Naive thymus-derived CD4-positive, alpha-beta T cell (primary cell): ENCODE data around the gene MMP23B. TPM values are rescaled to one million over a fixed set of nuclear protein-coding genes. Genes with fewer than 3 reads are reported as not detected.
A peak's percentile ranks its signal among the peaks of the same experiment; 100 is the strongest.
"Not testable (repeated sequence)": the region's sequence is repeated elsewhere in the genome, so short reads cannot be mapped to it uniquely, and the experiment has no call there.

Experiments
- ATAC-seq: fragments of 150-1000 bp; cut with Tn5 transposase; 2 replicates; pipeline ENCODE4 v1.10.0; 2021; ENCODE audit warnings: mild to moderate bottlenecking, moderate library complexity
- CTCF ChIA-PET: fragments of 350-600 bp; sonication (Branson Sonifier 250); formaldehyde crosslinking; loops from one replicate; lab custom pipeline; 2021; ENCODE audit warnings: antibody characterized with exemption; lab: Charles Lee
- POLR2A ChIA-PET: fragments of 350-600 bp; sonication (Branson Sonifier 250); formaldehyde crosslinking; loops from one replicate; lab custom pipeline; 2021; ENCODE audit warnings: antibody characterized with exemption, inconsistent platforms; lab: Charles Lee
- DNase-seq, 9 donors: peaks; one replicate each; pipeline versions ENCODE4 v3.0.0 to v3.0.0-alpha.2; 2020 to 2022; ENCODE audit warnings: mixed read lengths in 1 of 9
- H3K27ac ChIP-seq: one replicate; pipeline ENCODE4 v1.7.0; 2013; ENCODE audit warnings: mild to moderate bottlenecking, low read depth, low read length, moderate library complexity
- H3K27me3 ChIP-seq, 2 donors: one replicate each; pipeline ENCODE4 v1.7.0; 2013; ENCODE audit warnings: low read length in 2 of 2, mild to moderate bottlenecking in 2 of 2, moderate library complexity in 2 of 2; ENCODE audit not compliant: control insufficient read depth in 2 of 2, insufficient read depth in 2 of 2
- H3K36me3 ChIP-seq, 3 experiments: 1 replicate in 2 of 3; 2 replicates in 1 of 3; pipeline ENCODE4 v1.7.0; 2013; ENCODE audit warnings: low read length in 3 of 3, mild to moderate bottlenecking in 3 of 3, moderate library complexity in 1 of 3; ENCODE audit not compliant: insufficient read depth in 3 of 3, control insufficient read depth in 2 of 3
- H3K4me1 ChIP-seq, 2 donors: one replicate each; pipeline ENCODE4 v1.7.0; 2013; ENCODE audit warnings: low read length in 2 of 2, mild to moderate bottlenecking in 2 of 2, moderate library complexity in 1 of 2; ENCODE audit not compliant: control insufficient read depth in 2 of 2, insufficient read depth in 2 of 2
- H3K4me3 ChIP-seq: 2 replicates; pipeline ENCODE4 v1.7.0; 2013; ENCODE audit warnings: mild to moderate bottlenecking, low read length
- H3K9me3 ChIP-seq, 3 experiments: 1 replicate in 2 of 3; 2 replicates in 1 of 3; pipeline ENCODE4 v1.7.0; 2013; ENCODE audit warnings: low read length in 3 of 3; ENCODE audit not compliant: control insufficient read depth in 2 of 3
- H3K27ac Mint-ChIP-seq, 9 donors: one replicate each; pipeline ENCODE4 v1.8.0; 2020 to 2022; ENCODE audit warnings: mixed read lengths in 9 of 9, mild to moderate bottlenecking in 8 of 9, moderate library complexity in 5 of 9, inconsistent platforms in 2 of 9
- H3K27me3 Mint-ChIP-seq, 5 donors: one replicate each; pipeline ENCODE4 v1.8.0; 2021 to 2022; ENCODE audit warnings: mixed read lengths in 5 of 5, mild to moderate bottlenecking in 1 of 5
- H3K36me3 Mint-ChIP-seq, 5 donors: one replicate each; pipeline ENCODE4 v1.8.0; 2020 to 2022; ENCODE audit warnings: mixed read lengths in 5 of 5, mild to moderate bottlenecking in 3 of 5, inconsistent platforms in 1 of 5
- H3K4me1 Mint-ChIP-seq, 7 donors: one replicate each; pipeline ENCODE4 v1.8.0; 2020 to 2022; ENCODE audit warnings: mixed read lengths in 7 of 7, mild to moderate bottlenecking in 3 of 7, inconsistent platforms in 1 of 7
- H3K4me3 Mint-ChIP-seq, 10 donors: one replicate each; pipeline ENCODE4 v1.8.0; 2020 to 2022; ENCODE audit warnings: mild to moderate bottlenecking in 10 of 10, mixed read lengths in 10 of 10, moderate library complexity in 6 of 10, inconsistent platforms in 2 of 10
- H3K9me3 Mint-ChIP-seq, 11 donors: one replicate each; pipeline ENCODE4 v1.8.0; 2020 to 2022; ENCODE audit warnings: mixed read lengths in 11 of 11, mild to moderate bottlenecking in 4 of 11, inconsistent platforms in 1 of 11, moderate library complexity in 1 of 11
- intact Hi-C, 2 donors: fragments of 100-400 bp; cut with micrococcal nuclease; formaldehyde crosslinking; loops; one replicate each; pipeline ENCODE4 v1.15.1; 2023
- polyA plus RNA-seq, 2 donors: library from polyadenylated mRNA; unstranded; fragments of 300-500 nt; fragmentation: Illumina TruSeq; gene quantifications; one replicate each; pipeline ENCODE4 v1.2.3, GENCODE V29; 2021
- total RNA-seq, 6 experiments: library from RNA in 5 of 6; stranded (reverse) in 5 of 6; gene quantifications; 1 replicate in 5 of 6; 2 replicates in 1 of 6; pipeline ENCODE4 v1.2.3 and lab custom pipeline; 2021 to 2026

MMP23B gene
- total and polyA plus RNA-seq, 7 experiments from 2014 or later = 2.7 to 12.8 (median 4.2) TPM; not detected in 2

DNA sequence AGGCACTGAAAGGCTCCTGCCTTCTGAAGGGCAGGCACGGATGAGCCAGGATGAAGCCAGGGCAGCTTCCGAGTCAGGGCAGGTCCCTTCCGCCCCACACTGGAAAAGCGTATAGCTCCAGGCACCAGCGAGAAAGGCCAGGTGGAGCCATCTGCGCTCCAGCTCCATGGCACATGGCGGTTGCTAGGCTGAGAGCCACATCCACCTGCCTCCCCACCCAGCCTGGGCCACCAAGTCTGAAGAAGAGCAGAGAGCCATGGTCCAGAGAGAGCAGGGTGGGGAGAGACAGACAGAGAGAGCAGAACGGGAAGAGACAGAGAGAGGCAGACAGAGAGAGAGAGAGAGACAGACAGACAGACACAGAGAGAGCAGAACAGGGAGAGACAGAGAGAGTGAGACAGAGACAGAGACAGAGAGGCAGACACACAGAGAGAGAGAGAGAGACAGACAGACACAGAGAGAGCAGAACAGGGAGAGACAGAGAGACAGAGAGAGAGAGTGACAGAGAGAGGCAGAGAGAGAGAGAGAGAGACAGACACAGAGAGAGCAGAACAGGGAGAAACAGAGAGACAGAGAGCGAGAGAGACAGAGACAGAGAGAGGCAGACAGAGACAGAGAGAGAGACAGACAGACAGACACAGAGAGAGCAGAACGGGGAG lies 37.2 kb upstream of the MMP23B start:
- H3K4me3 ChIP-seq = no peak overlapping the region
- H3K27me3 ChIP-seq = peaks cover 0 to 4% of the 10 kb centered on the region in 2 donors
- ChIA-PET POLR2A (interaction anchor here (1.1 to 1.2 kb wide), 2 partner anchors 18 to 19 kb away, joined by 3 read pairs; no protein-coding TSS in a partner anchor), CTCF (no interaction called here)
- Mint-ChIP-seq H3K9me3 (peaks cover 0 to 2% (median 0%) of the 10 kb centered on the region in 11 donors), H3K4me1 (peaks cover 0 to 10% (median 5%) of the 10 kb centered on the region in 7 donors), H3K27ac (no peak overlapping the region), H3K4me3 (no peak overlapping the region), H3K36me3 (no peaks in the 10 kb centered on the region), H3K27me3 (peaks cover 0 to 8% (median 0%) of the 10 kb centered on the region in 5 donors)
- no peaks in the 10 kb centered on the region for H3K4me1 ChIP-seq
- intact Hi-C loops = no loop called here
- H3K36me3 ChIP-seq = no peaks in the 10 kb centered on the region
- ATAC-seq = no peak
- no peak overlapping the region for H3K27ac ChIP-seq
- no peaks in the 10 kb centered on the region for H3K9me3 ChIP-seq
- no peak for DNase-seq

DNA sequence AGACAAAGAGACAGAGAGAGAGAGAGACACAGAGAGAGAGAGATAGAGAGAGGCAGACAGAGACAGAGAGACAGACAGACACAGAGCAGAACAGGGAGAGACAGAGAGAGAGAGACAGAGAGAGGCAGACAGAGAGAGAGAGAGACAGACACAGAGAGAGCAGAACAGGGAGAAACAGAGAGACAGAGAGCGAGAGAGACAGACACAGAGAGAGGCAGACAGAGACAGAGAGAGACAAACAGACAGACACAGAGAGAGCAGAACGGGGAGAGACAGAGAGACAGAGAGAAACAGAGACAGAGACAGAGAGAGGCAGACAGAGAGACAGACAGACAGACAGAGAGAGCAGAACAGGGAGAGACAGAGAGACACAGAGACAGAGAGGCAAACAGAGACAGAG lies 36.6 kb upstream of the MMP23B start:
- DNase-seq, CTCF ChIA-PET, ATAC-seq, H3K36me3 Mint-ChIP-seq, H3K9me3 ChIP-seq, H3K36me3 ChIP-seq, H3K4me1 ChIP-seq, H3K4me3 Mint-ChIP-seq, H3K4me3 ChIP-seq, H3K9me3 Mint-ChIP-seq, H3K27ac ChIP-seq, intact Hi-C loops, H3K27me3 Mint-ChIP-seq, POLR2A ChIA-PET, H3K27ac Mint-ChIP-seq, H3K27me3 ChIP-seq: not testable (repeated sequence)
- peaks cover 0 to 10% (median 5%) of the 10 kb centered on the region in 7 donors for H3K4me1 Mint-ChIP-seq

DNA sequence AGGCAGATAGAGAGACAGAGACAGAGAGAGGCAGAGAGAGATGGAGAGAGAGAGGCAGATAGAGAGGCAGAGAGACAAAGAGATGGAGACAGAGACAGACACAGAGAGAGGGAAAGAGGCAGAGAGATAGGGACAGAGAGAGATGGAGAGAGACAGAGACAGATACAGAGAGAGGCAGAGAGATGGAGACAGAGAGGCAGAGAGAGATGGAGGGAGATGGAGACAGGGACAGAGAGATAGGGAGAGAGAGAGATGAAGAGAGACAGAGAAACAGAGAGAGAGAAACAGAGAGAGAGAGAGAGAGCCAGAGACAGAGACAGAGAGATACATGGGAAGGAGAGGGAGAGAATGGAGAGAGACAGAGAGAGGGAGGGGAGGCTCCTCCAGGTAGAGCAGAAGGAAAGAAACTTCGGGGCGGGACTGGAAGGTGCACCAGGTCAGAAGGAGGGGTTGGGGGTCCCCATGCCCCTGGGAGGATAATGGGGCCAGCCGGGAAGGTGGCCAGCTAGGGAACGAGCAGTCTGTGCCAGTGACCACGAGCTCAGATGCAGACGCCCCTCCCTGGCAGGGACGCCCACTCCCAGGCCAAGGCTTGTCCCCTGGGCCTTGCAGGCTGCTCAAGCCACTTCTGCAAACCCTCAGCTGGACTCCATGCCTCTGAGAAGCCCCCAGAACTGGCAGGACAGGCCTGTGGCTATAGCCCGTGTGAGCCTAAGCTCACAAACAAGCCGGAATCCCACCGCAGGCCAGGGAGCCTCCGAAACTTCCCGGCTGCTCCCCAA lies 35.3 kb upstream of the MMP23B start:
- DNase-seq (no peak), ATAC-seq (no peak)
- no peaks in the 10 kb centered on the region for H3K9me3 Mint-ChIP-seq
- Histone ChIP-seq H3K27me3 (peaks cover 0 to 4% of the 10 kb centered on the region in 2 donors), H3K4me3 (no peak overlapping the region), H3K27ac (no peak overlapping the region), H3K4me1 (no peaks in the 10 kb centered on the region), H3K36me3 (no peaks in the 10 kb centered on the region), H3K9me3 (no peaks in the 10 kb centered on the region)
- H3K36me3 Mint-ChIP-seq = no peaks in the 10 kb centered on the region
- peaks cover 0 to 13% (median 5%) of the 10 kb centered on the region in 7 donors for H3K4me1 Mint-ChIP-seq
- peaks cover 0 to 10% (median 0%) of the 10 kb centered on the region in 5 donors for H3K27me3 Mint-ChIP-seq
- H3K4me3 Mint-ChIP-seq = no peak overlapping the region
- intact Hi-C loops = no loop called here
- POLR2A ChIA-PET = interaction anchor here (1.2 to 2.8 kb wide), 2 partner anchors 18 to 19 kb away, joined by 3 to 21 read pairs; partner anchors contain the start of gene MIB2
- CTCF ChIA-PET = no interaction called here
- H3K27ac Mint-ChIP-seq = no peak overlapping the region

GRCh38 chr1:1597275-1597930 lies 34.6 kb upstream of the MMP23B start:
- H3K36me3 Mint-ChIP-seq = no peaks in the 10 kb centered on the region
- Histone ChIP-seq H3K27ac (no peak overlapping the region), H3K4me3 (no peak overlapping the region), H3K9me3 (no peaks in the 10 kb centered on the region), H3K36me3 (no peaks in the 10 kb centered on the region), H3K4me1 (no peaks in the 10 kb centered on the region), H3K27me3 (peaks cover 0 to 4% of the 10 kb centered on the region in 2 donors)
- H3K4me1 Mint-ChIP-seq = peaks cover 0 to 13% (median 5%) of the 10 kb centered on the region in 7 donors
- no peaks in the 10 kb centered on the region for H3K9me3 Mint-ChIP-seq
- DNase-seq (peak in 1 of 9 donors; percentile 18), ATAC-seq (peak; percentile 39)
- intact Hi-C loops = no loop called here
- peaks cover 0 to 10% (median 0%) of the 10 kb centered on the region in 5 donors for H3K27me3 Mint-ChIP-seq
- peak overlapping the region in 1 of 9 donors; percentile 16 for H3K27ac Mint-ChIP-seq
- POLR2A ChIA-PET = interaction anchor here (1.2 to 2.8 kb wide), 2 partner anchors 17 to 20 kb away, joined by 3 to 21 read pairs; partner anchors contain the start of gene MIB2
- peak overlapping the region in 8 of 10 donors; percentile 16 to 71 (median 50) for H3K4me3 Mint-ChIP-seq
- CTCF ChIA-PET = no interaction called here

DNA sequence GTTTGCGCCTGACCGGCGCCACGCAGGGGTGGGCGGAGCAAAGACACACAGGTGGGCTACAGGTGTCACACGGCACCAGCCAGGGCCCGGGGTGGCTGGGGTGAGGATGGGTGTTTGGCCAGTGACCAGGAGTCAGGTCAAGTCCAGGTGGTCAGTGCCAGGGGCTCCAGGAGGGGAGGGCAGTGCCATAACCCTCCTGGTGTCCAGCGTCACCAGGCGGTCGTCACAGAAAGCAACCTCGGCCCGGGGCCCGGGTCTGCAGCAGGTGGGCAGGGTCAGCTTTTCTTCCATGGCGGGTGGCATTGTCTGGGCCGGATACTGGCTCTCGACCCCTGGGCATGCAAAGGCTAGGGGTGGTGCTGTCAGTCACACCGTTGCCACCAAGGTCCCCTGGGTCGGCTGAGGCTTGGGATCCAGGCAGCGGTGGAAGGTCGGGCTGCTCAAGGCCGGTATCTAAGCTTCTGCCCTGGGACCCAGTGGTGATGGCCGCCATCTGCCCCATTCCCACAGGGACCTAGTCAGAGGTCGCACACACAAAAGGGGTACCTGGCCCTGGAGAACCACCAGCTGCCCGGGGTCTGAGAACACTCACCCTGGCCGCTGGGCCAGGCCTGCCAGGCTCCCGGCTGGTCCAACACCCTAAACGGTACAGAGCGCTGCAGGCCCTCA lies 33.8 kb upstream of the MMP23B start:
- H3K36me3 ChIP-seq = no peaks in the 10 kb centered on the region
- ChIA-PET CTCF (interaction anchor here (1.1 kb wide), 1 partner anchor 16 kb away, joined by 3 read pairs; no protein-coding TSS in a partner anchor), POLR2A (interaction anchor here (0.9 to 2.8 kb wide), 2 partner anchors 10 to 16 kb away, joined by 3 to 21 read pairs; partner anchors contain the start of gene MIB2)
- intact Hi-C loops = no loop called here
- peaks cover 0 to 13% (median 5%) of the 10 kb centered on the region in 7 donors for H3K4me1 Mint-ChIP-seq
- peaks cover 0 to 10% (median 0%) of the 10 kb centered on the region in 5 donors for H3K27me3 Mint-ChIP-seq
- H3K27me3 ChIP-seq = peaks cover 0 to 4% of the 10 kb centered on the region in 2 donors
- no peak for ATAC-seq
- no peak overlapping the region for H3K27ac ChIP-seq
- peak overlapping the region in 8 of 10 donors; percentile 39 to 90 (median 71) for H3K4me3 Mint-ChIP-seq
- no peaks in the 10 kb centered on the region for H3K9me3 Mint-ChIP-seq
- H3K9me3 ChIP-seq = no peaks in the 10 kb centered on the region
- peak overlapping the region in 1 of 9 donors; percentile 62 for H3K27ac Mint-ChIP-seq
- DNase-seq = peak in 1 of 9 donors; percentile 8
- H3K4me3 ChIP-seq = no peak overlapping the region
- no peaks in the 10 kb centered on the region for H3K36me3 Mint-ChIP-seq
- H3K4me1 ChIP-seq = no peaks in the 10 kb centered on the region

GRCh38 chr1:1598720-1599029 lies 33.3 kb upstream of the MMP23B start:
- CTCF ChIA-PET = interaction anchor here (1.1 kb wide), 1 partner anchor 17 kb away, joined by 3 read pairs; no protein-coding TSS in a partner anchor
- Histone ChIP-seq H3K4me3 (no peak overlapping the region), H3K27ac (no peak overlapping the region), H3K27me3 (peaks cover 0 to 4% of the 10 kb centered on the region in 2 donors), H3K4me1 (no peaks in the 10 kb centered on the region), H3K9me3 (no peaks in the 10 kb centered on the region), H3K36me3 (no peaks in the 10 kb centered on the region)
- peak overlapping the region; percentile 60 to 90 (median 76) for H3K4me3 Mint-ChIP-seq
- H3K27ac Mint-ChIP-seq = peak overlapping the region in 2 of 9 donors; percentile 56 to 62
- H3K9me3 Mint-ChIP-seq = no peaks in the 10 kb centered on the region
- no peak for DNase-seq
- peaks cover 0 to 10% (median 0%) of the 10 kb centered on the region in 5 donors for H3K27me3 Mint-ChIP-seq
- intact Hi-C loops = loop anchor here (1.0 kb wide), 2 partner anchors 17 to 23 kb away; partner anchors contain the start of gene MIB2 (in 1 of the 2)
- H3K36me3 Mint-ChIP-seq = no peaks in the 10 kb centered on the region
- no peak for ATAC-seq
- H3K4me1 Mint-ChIP-seq = peaks cover 0 to 13% (median 5%) of the 10 kb centered on the region in 7 donors
- POLR2A ChIA-PET = interaction anchor here (0.9 to 2.8 kb wide), 2 partner anchors 9 to 16 kb away, joined by 3 to 21 read pairs; partner anchors contain the start of gene MIB2
